Neural cell (in vitro differentiated cells): ENCODE measurements around the gene GNA15.

Experiments
- EP300 ChIP-seq: fragments of 450-650 bp; conservative IDR thresholded peaks from 2 replicates; pipeline ENCODE4 v1.6.1; 2014; ENCODE audit warnings: antibody characterized with exemption, mild to moderate bottlenecking, moderate library complexity; ENCODE audit not compliant: poor library complexity, severe bottlenecking
- EZH2 ChIP-seq: fragments of 200-600, 300-800 bp; shearing (Covaris generic), sonication (generic); IDR thresholded peaks from 2 replicates; pipeline ENCODE4 v1.6.1; 2014; ENCODE audit warnings: antibody characterized with exemption, low read length, borderline replicate concordance, mild to moderate bottlenecking; ENCODE audit not compliant: insufficient read depth, poor library complexity, severe bottlenecking
- POLR2AphosphoS5 ChIP-seq: IDR thresholded peaks from 2 replicates; pipeline ENCODE4 v1.6.1; 2012
- RAD21 ChIP-seq: fragments of 450-650 bp; conservative IDR thresholded peaks from 2 replicates; pipeline ENCODE4 v1.6.1; 2014; ENCODE audit warnings: antibody characterized with exemption, mild to moderate bottlenecking, moderate library complexity
- TAF1 ChIP-seq: IDR thresholded peaks from 2 replicates; pipeline ENCODE4 v1.6.1; 2012; ENCODE audit warnings: low read depth
- TF ChIP-seq, protein P1 (sequence below): fragments of 450-650 bp; IDR thresholded peaks from 2 replicates; pipeline ENCODE4 v1.5.1; 2014; ENCODE audit warnings: antibody characterized with exemption, mild to moderate bottlenecking, moderate library complexity; ENCODE audit not compliant: poor library complexity, severe bottlenecking
- TF ChIP-seq, protein P2 (sequence below): IDR thresholded peaks from 2 replicates; pipeline ENCODE4 v1.6.1; 2012; ENCODE audit warnings: borderline replicate concordance

DNA sequence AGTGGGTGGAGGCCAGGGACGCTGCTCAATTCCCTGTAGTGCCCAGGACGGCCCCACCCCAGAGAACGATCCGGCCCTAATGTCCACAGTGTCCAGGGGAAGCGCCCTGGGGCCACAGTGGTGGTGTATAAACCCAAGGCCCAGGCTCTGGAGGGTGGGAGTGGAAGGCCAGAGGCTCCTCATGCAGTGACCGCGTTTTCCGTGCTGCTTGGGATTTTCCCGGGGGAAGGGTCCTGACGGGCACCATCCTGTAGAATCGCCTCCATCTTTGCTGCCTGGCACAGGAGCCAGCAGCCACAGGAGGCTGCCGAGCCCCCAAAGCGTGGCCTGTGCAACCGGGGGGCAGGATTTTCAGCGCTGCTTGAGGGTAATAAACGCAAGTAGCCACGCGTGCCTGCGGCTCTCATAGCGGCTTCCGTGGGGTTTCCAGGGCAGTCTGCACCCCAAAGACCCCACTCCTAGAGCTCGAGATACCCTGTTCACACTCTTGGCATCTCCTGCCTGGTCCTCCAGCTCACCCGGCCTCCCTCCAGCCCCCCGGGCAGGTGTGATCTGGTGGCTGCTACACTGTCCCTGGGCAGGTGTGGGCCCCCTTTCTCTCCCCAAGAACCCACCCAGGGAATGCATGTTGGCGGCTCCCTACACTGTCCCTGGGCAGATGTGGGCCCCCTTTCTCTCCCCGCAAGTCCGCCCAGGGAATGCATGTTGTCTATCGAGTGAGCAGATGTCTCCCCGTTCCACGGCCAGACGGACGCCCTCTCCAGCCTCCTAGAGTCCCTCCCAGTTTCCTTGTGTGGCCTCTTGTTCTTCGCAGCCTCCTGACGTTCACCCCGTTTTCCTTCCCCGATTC is 52.1 kb downstream of the GNA15 start:
- TF ChIP-seq, protein P1, sequence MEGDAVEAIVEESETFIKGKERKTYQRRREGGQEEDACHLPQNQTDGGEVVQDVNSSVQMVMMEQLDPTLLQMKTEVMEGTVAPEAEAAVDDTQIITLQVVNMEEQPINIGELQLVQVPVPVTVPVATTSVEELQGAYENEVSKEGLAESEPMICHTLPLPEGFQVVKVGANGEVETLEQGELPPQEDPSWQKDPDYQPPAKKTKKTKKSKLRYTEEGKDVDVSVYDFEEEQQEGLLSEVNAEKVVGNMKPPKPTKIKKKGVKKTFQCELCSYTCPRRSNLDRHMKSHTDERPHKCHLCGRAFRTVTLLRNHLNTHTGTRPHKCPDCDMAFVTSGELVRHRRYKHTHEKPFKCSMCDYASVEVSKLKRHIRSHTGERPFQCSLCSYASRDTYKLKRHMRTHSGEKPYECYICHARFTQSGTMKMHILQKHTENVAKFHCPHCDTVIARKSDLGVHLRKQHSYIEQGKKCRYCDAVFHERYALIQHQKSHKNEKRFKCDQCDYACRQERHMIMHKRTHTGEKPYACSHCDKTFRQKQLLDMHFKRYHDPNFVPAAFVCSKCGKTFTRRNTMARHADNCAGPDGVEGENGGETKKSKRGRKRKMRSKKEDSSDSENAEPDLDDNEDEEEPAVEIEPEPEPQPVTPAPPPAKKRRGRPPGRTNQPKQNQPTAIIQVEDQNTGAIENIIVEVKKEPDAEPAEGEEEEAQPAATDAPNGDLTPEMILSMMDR, result no peak
- no peak for TF ChIP-seq TAF1
- TF ChIP-seq EZH2, result no peak
- TF ChIP-seq EP300, result no peak
- no peak for TF ChIP-seq POLR2AphosphoS5
- TF ChIP-seq, protein P2, sequence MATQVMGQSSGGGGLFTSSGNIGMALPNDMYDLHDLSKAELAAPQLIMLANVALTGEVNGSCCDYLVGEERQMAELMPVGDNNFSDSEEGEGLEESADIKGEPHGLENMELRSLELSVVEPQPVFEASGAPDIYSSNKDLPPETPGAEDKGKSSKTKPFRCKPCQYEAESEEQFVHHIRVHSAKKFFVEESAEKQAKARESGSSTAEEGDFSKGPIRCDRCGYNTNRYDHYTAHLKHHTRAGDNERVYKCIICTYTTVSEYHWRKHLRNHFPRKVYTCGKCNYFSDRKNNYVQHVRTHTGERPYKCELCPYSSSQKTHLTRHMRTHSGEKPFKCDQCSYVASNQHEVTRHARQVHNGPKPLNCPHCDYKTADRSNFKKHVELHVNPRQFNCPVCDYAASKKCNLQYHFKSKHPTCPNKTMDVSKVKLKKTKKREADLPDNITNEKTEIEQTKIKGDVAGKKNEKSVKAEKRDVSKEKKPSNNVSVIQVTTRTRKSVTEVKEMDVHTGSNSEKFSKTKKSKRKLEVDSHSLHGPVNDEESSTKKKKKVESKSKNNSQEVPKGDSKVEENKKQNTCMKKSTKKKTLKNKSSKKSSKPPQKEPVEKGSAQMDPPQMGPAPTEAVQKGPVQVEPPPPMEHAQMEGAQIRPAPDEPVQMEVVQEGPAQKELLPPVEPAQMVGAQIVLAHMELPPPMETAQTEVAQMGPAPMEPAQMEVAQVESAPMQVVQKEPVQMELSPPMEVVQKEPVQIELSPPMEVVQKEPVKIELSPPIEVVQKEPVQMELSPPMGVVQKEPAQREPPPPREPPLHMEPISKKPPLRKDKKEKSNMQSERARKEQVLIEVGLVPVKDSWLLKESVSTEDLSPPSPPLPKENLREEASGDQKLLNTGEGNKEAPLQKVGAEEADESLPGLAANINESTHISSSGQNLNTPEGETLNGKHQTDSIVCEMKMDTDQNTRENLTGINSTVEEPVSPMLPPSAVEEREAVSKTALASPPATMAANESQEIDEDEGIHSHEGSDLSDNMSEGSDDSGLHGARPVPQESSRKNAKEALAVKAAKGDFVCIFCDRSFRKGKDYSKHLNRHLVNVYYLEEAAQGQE, result no peak
- no peak for TF ChIP-seq RAD21
